Smooth muscle cell of the coronary artery (primary cell): ENCODE measurements around the gene RGS17. TPM values are rescaled to one million over a fixed set of nuclear protein-coding genes. Genes with fewer than 3 reads are reported as not detected.

Source experiments
- total RNA-seq: library from RNA; depleted of rRNA; stranded (reverse); fragments of >200 nt; gene quantifications from 2 replicates; pipeline ENCODE4 v1.2.3, GENCODE V29; 2014; ENCODE audit warnings: low replicate concordance

RGS17 gene
- total RNA-seq, result 2.7 and 12.7 TPM in 2 replicates

GRCh38 chr6:153131037-153131981 is at the start of gene RGS17:
RGS17 (minus strand) TSS chr6:153131282; CDS start chr6:153044018, 87,264 bp downstream.

GRCh38 chr6:153002613-153003365 is 128.3 kb downstream of the RGS17 start, which contains the start of gene MTRF1L:
MTRF1L (minus strand) TSS chr6:153002709; CDS start chr6:153002685, 24 bp downstream.

GRCh38 chr6:152982904-152983636 is 148.0 kb downstream of the RGS17 start, which contains the start of gene FBXO5:
FBXO5 (minus strand) TSS chr6:152983041; CDS start chr6:152982959, 82 bp downstream.

Other genes starting within 250 kb of the RGS17 start
- 0.82 and 5.5 TPM in 2 replicates for gene FBXO5, start 148.2 kb downstream of the RGS17 start, total RNA-seq
- gene MTRF1L, start 128.6 kb downstream of the RGS17 start, total RNA-seq, result 4.9 and 16.5 TPM in 2 replicates